Trophoblast cell (in vitro differentiated cells and primary cell): ENCODE results near the gene PITRM1.

Experiments used
- DNase-seq, 2 donors: peaks; one replicate each; pipeline ENCODE4 v3.0.0-alpha.2; 2016
- H2AFZ ChIP-seq: 2 replicates; pipeline ENCODE4 v1.6.1; 2013; ENCODE audit warnings: low read length, moderate library complexity, mild to moderate bottlenecking; ENCODE audit not compliant: insufficient read depth, poor library complexity
- H2AK5ac ChIP-seq: 2 replicates; pipeline ENCODE4 v1.6.1; 2013; ENCODE audit warnings: mild to moderate bottlenecking, low read length
- H2BK120ac ChIP-seq: 2 replicates; pipeline ENCODE4 v1.6.1; 2013; ENCODE audit warnings: low read length, mild to moderate bottlenecking, moderate library complexity; ENCODE audit not compliant: insufficient read depth, poor library complexity
- H2BK12ac ChIP-seq: 2 replicates; pipeline ENCODE4 v1.6.1; 2013; ENCODE audit warnings: mild to moderate bottlenecking, low read length, moderate library complexity
- H2BK5ac ChIP-seq: 2 replicates; pipeline ENCODE4 v1.6.1; 2013; ENCODE audit warnings: low read length, low read depth, moderate library complexity, mild to moderate bottlenecking; ENCODE audit not compliant: poor library complexity
- H3K14ac ChIP-seq: 2 replicates; pipeline ENCODE4 v1.6.1; 2013; ENCODE audit warnings: mild to moderate bottlenecking, low read length
- H3K18ac ChIP-seq: 2 replicates; pipeline ENCODE4 v1.6.1; 2013; ENCODE audit warnings: mild to moderate bottlenecking, low read length
- H3K23ac ChIP-seq: 2 replicates; pipeline ENCODE4 v1.6.1; 2013; ENCODE audit warnings: low read length
- H3K27ac ChIP-seq: 2 replicates; pipeline ENCODE4 v1.5.1; 2013; ENCODE audit warnings: low read depth, mild to moderate bottlenecking, inconsistent platforms, low read length, moderate library complexity
- H3K27me3 ChIP-seq: 2 replicates; pipeline ENCODE4 v1.6.1; 2013; ENCODE audit warnings: inconsistent platforms, mild to moderate bottlenecking, low read length, moderate library complexity; ENCODE audit not compliant: insufficient read depth
- H3K36me3 ChIP-seq, 2 experiments: 1 replicate in 1 of 2; 2 replicates in 1 of 2; pipeline ENCODE4 v1.6.1; 2013; ENCODE audit warnings: low read length in 2 of 2, mild to moderate bottlenecking in 2 of 2, moderate library complexity in 1 of 2; ENCODE audit not compliant: insufficient read depth in 2 of 2, control insufficient read depth in 1 of 2
- H3K4ac ChIP-seq: 2 replicates; pipeline ENCODE4 v1.6.1; 2013; ENCODE audit warnings: low read depth, mild to moderate bottlenecking, low read length, moderate library complexity
- H3K4me1 ChIP-seq, 2 experiments: 1 replicate in 1 of 2; 2 replicates in 1 of 2; pipeline ENCODE4 v1.6.1; 2013; ENCODE audit warnings: low read length in 2 of 2, mild to moderate bottlenecking in 2 of 2, moderate library complexity in 1 of 2; ENCODE audit not compliant: insufficient read depth in 2 of 2, control insufficient read depth in 1 of 2
- H3K4me2 ChIP-seq: 2 replicates; pipeline ENCODE4 v1.6.1; 2013; ENCODE audit warnings: inconsistent platforms, mild to moderate bottlenecking, low read length, moderate library complexity
- H3K4me3 ChIP-seq: 2 replicates; pipeline ENCODE4 v1.5.1; 2013; ENCODE audit warnings: mild to moderate bottlenecking, low read depth, low read length, inconsistent platforms
- H3K79me1 ChIP-seq: one replicate; pipeline ENCODE4 v1.6.1; 2013; ENCODE audit warnings: low read length
- H3K79me2 ChIP-seq: 2 replicates; pipeline ENCODE4 v1.6.1; 2013; ENCODE audit warnings: low read length, mild to moderate bottlenecking; ENCODE audit not compliant: control insufficient read depth, insufficient read depth, poor library complexity
- H3K9ac ChIP-seq: 2 replicates; pipeline ENCODE4 v1.6.1; 2013; ENCODE audit warnings: mild to moderate bottlenecking, low read length
- H3K9me3 ChIP-seq: 2 replicates; pipeline ENCODE4 v1.6.1; 2013; ENCODE audit warnings: low read depth, mild to moderate bottlenecking, control low read depth, inconsistent platforms, low read length; ENCODE audit not compliant: insufficient read depth
- H4K12ac ChIP-seq: 2 replicates; pipeline ENCODE4 v1.6.1; 2013; ENCODE audit warnings: low read depth, mild to moderate bottlenecking, low read length, moderate library complexity
- H4K8ac ChIP-seq: 2 replicates; pipeline ENCODE4 v1.6.1; 2013; ENCODE audit warnings: low read depth, mild to moderate bottlenecking, low read length, moderate library complexity
- H4K91ac ChIP-seq: one replicate; pipeline ENCODE4 v1.6.1; 2013; ENCODE audit warnings: low read depth, mild to moderate bottlenecking, low read length, moderate library complexity
- WGBS: extraction: QIAGEN DNeasy Blood & Tissue Kit; methylation state at CpG from one replicate; pipeline ENCODE4 v1.1.7; 2013; ENCODE audit warnings: missing lambda C conversion rate; ENCODE audit not compliant: insufficient read length, insufficient coverage; ENCODE audit errors: extremely low coverage; 5-methylcytosine and 5-hydroxymethylcytosine counted together

The PITRM1 gene

GRCh38 chr10:3196958-3197347 lies 24.4 kb upstream of the PITRM1 start:
- Histone ChIP-seq H3K27ac (peak overlapping the region; percentile 78), H3K27me3 (no peaks in the 10 kb centered on the region), H4K91ac (peak overlapping the region; percentile 92), H3K36me3 (no peaks in the 10 kb centered on the region), H3K23ac (no peak overlapping the region), H4K12ac (no peak overlapping the region), H3K79me2 (no peaks in the 10 kb centered on the region), H3K4me3 (no peak overlapping the region), H2BK120ac (peak overlapping the region; percentile 18), H4K8ac (peak overlapping the region; percentile 40), H3K14ac (peak overlapping the region; percentile 35), H2BK5ac (peak overlapping the region; percentile 42), H2AFZ (no peak overlapping the region), H2AK5ac (peak overlapping the region; percentile 13), H3K4ac (no peak overlapping the region), H3K9ac (no peak overlapping the region), H3K4me1 (peaks cover 10 to 15% of the 10 kb centered on the region in 2 experiments), H3K9me3 (no peaks in the 10 kb centered on the region), H3K4me2 (no peak overlapping the region), H2BK12ac (peak overlapping the region; percentile 87), H3K18ac (peak overlapping the region; percentile 22), H3K79me1 (peaks cover 17% of the 10 kb centered on the region)
- no CpG with 5 or more reads among the region's 12 CpGs for WGBS
- no peak for DNase-seq

GRCh38 chr10:3196482-3196881 lies 23.9 kb upstream of the PITRM1 start:
- H3K79me1 ChIP-seq: peaks cover 17% of the 10 kb centered on the region
- peak overlapping the region; percentile 16 for H2BK120ac ChIP-seq
- H2AK5ac ChIP-seq: peak overlapping the region; percentile 21
- no peak overlapping the region for H2AFZ ChIP-seq
- H3K36me3 ChIP-seq: no peaks in the 10 kb centered on the region
- H3K18ac ChIP-seq: peak overlapping the region; percentile 11
- no peak overlapping the region for H3K9ac ChIP-seq
- no peaks in the 10 kb centered on the region for H3K9me3 ChIP-seq
- H3K14ac ChIP-seq: peak overlapping the region; percentile 67
- no peak overlapping the region for H3K23ac ChIP-seq
- peak overlapping the region; percentile 42 for H2BK5ac ChIP-seq
- no peaks in the 10 kb centered on the region for H3K27me3 ChIP-seq
- no peak overlapping the region for H3K4me3 ChIP-seq
- H3K4ac ChIP-seq: no peak overlapping the region
- H2BK12ac ChIP-seq: peak overlapping the region; percentile 87
- H4K12ac ChIP-seq: no peak overlapping the region
- H3K27ac ChIP-seq: peak overlapping the region; percentile 78
- H4K8ac ChIP-seq: no peak overlapping the region
- no peaks in the 10 kb centered on the region for H3K79me2 ChIP-seq
- DNase-seq: no peak
- H3K4me2 ChIP-seq: no peak overlapping the region
- no CpG with 5 or more reads among the region's 10 CpGs for WGBS
- peak overlapping the region; percentile 92 for H4K91ac ChIP-seq
- H3K4me1 ChIP-seq: peaks cover 10 to 15% of the 10 kb centered on the region in 2 experiments

- Histone ChIP-seq H3K14ac (no peak overlapping the region), H4K12ac (no peak overlapping the region), H4K91ac (peak overlapping the region; percentile 36), H2AK5ac (no peak overlapping the region), H3K79me2 (no peaks in the 10 kb centered on the region), H2BK12ac (peak overlapping the region; percentile 9), H3K79me1 (peaks cover 17% of the 10 kb centered on the region), H3K4me3 (no peak overlapping the region), H3K9ac (no peak overlapping the region), H3K27me3 (no peaks in the 10 kb centered on the region), H3K9me3 (no peaks in the 10 kb centered on the region), H3K36me3 (no peaks in the 10 kb centered on the region), H3K23ac (no peak overlapping the region), H3K4me1 (peaks cover 10 to 15% of the 10 kb centered on the region in 2 experiments), H3K4ac (no peak overlapping the region), H4K8ac (no peak overlapping the region), H2BK5ac (no peak overlapping the region), H2AFZ (no peak overlapping the region), H3K18ac (no peak overlapping the region), H2BK120ac (no peak overlapping the region), H3K4me2 (no peak overlapping the region), H3K27ac (no peak overlapping the region)
- no CpG with 5 or more reads among the region's 9 CpGs for WGBS
- no peak for DNase-seq
These were observed 23.1 kb upstream of the PITRM1 start for GRCh38 chr10:3195726-3196125.

- no peak overlapping the region for H2BK120ac ChIP-seq
- H3K9ac ChIP-seq: no peak overlapping the region
- H4K12ac ChIP-seq: no peak overlapping the region
- no peak overlapping the region for H3K4ac ChIP-seq
- H3K36me3 ChIP-seq: no peaks in the 10 kb centered on the region
- H3K27ac ChIP-seq: no peak overlapping the region
- no peak overlapping the region for H2BK5ac ChIP-seq
- H3K18ac ChIP-seq: no peak overlapping the region
- no peak overlapping the region for H2BK12ac ChIP-seq
- no peak overlapping the region for H3K4me2 ChIP-seq
- H4K8ac ChIP-seq: no peak overlapping the region
- no peak overlapping the region for H3K23ac ChIP-seq
- no peak overlapping the region for H2AFZ ChIP-seq
- no peaks in the 10 kb centered on the region for H3K79me2 ChIP-seq
- peaks cover 10 to 15% of the 10 kb centered on the region in 2 experiments for H3K4me1 ChIP-seq
- H3K27me3 ChIP-seq: no peaks in the 10 kb centered on the region
- no peak overlapping the region for H2AK5ac ChIP-seq
- no peak overlapping the region for H3K14ac ChIP-seq
- no CpG with 5 or more reads among the region's 11 CpGs for WGBS
- DNase-seq: no peak
- H3K79me1 ChIP-seq: peaks cover 17% of the 10 kb centered on the region
- no peak overlapping the region for H3K4me3 ChIP-seq
- H4K91ac ChIP-seq: peak overlapping the region; percentile 7
- H3K9me3 ChIP-seq: no peaks in the 10 kb centered on the region
These were observed 22.7 kb upstream of the PITRM1 start for GRCh38 chr10:3195286-3195685.
